Sigmoid colon (tissue), 4 donors: ENCODE measurements around the gene SLC9A5.

Experiments
- EP300 ChIP-seq, 4 donors: sonication (generic); formaldehyde crosslinking; IDR thresholded peaks; one replicate each; pipeline ENCODE4 v1.6.1; 2017; ENCODE audit warnings: antibody characterized with exemption in 4 of 4
- POLR2A ChIP-seq, 2 donors: fragments of 450-650 bp; IDR thresholded peaks; one replicate each; pipeline ENCODE4 v1.6.1; 2016; ENCODE audit warnings: antibody characterized with exemption in 2 of 2, mild to moderate bottlenecking in 2 of 2, moderate library complexity in 2 of 2
- TF ChIP-seq, protein P1 (sequence below), 4 experiments: fragments of 450-650 bp in 3 of 4; fragments of 200-600 bp in 1 of 4; IDR thresholded peaks; one replicate each; pipeline ENCODE4 v1.5.1; 2016 to 2019; ENCODE audit warnings: antibody characterized with exemption in 4 of 4, mild to moderate bottlenecking in 3 of 4, moderate library complexity in 2 of 4

DNA sequence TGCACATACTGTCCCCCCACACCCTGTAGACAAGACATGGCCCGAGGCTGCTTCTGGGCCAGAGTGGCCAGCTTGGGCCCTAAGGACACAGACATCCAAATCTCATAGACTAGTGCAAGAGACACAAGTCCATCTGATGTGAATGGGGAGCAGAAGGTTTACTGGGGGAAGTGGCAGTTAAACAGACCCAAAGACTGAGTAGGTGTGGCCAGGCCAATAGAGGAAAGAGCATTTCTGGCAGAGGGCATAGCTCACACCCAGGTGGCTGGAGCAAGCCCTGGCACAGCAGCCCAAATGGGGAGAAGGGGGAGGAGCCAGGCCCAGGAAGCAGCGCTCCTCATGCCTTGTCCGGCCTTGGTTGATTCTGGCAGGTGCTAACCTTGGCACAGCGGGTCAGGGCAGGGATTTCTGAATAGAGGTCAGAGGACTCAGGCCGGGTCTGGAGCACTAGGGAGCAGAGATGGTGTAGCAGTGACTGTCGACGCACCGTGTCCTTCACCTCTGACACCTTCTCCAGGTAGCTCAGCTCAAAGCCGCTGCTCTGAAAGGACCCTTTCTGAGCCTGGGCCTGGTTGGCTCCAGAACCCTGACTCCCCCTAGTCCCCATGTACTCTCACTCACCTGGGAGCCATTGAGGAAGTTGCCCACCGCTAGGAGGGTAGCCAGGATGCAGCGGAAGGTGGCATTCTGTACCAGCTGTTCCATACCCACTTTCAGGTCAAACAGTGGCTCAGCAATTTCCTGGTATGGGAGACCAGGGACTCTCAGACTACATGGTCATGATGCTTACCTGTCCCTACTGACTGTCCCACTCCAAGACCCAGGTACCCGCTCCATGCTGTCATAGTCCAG is 17.7 kb upstream of the SLC9A5 start:
- no peak for TF ChIP-seq EP300 (IDR thresholded peaks at IDR 0.05)
- TF ChIP-seq, protein P1, sequence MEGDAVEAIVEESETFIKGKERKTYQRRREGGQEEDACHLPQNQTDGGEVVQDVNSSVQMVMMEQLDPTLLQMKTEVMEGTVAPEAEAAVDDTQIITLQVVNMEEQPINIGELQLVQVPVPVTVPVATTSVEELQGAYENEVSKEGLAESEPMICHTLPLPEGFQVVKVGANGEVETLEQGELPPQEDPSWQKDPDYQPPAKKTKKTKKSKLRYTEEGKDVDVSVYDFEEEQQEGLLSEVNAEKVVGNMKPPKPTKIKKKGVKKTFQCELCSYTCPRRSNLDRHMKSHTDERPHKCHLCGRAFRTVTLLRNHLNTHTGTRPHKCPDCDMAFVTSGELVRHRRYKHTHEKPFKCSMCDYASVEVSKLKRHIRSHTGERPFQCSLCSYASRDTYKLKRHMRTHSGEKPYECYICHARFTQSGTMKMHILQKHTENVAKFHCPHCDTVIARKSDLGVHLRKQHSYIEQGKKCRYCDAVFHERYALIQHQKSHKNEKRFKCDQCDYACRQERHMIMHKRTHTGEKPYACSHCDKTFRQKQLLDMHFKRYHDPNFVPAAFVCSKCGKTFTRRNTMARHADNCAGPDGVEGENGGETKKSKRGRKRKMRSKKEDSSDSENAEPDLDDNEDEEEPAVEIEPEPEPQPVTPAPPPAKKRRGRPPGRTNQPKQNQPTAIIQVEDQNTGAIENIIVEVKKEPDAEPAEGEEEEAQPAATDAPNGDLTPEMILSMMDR (IDR thresholded peaks at IDR 0.05) = no peak
- no peak for TF ChIP-seq POLR2A (IDR thresholded peaks at IDR 0.05)
